ENCODE data around the gene CCDC91.

The CCDC91 gene

GRCh38 chr12:28243310-28243633, 53.0 kb downstream of the CCDC91 start:
- no peak overlapping the region for H3K18ac ChIP-seq (ENCODE audit: low read depth in 1 of 2, low read length in 2 of 2)
- H2BK5ac ChIP-seq (ENCODE audit: low read depth, low read length, poor library complexity, severe bottlenecking) = no peak overlapping the region
- no peaks in the 10 kb centered on the region for H3K36me3 ChIP-seq (ENCODE audit: control insufficient read depth in 1 of 2, insufficient read depth in 2 of 2, low read depth in 1 of 2, low read length in 2 of 2)
- H3K9ac ChIP-seq (ENCODE audit: low read length) = no peak overlapping the region
- H3K9me3 ChIP-seq (ENCODE audit: control insufficient read depth, low read length) = no peaks in the 10 kb centered on the region
- H2BK15ac ChIP-seq (ENCODE audit: low read depth, poor library complexity, severe bottlenecking) = no peak overlapping the region
- H3K23ac ChIP-seq (ENCODE audit: low read length in 2 of 2) = no peak overlapping the region
- no peaks in the 10 kb centered on the region for H3K4me1 ChIP-seq (ENCODE audit: control insufficient read depth, insufficient read depth, low read depth, low read length)
- H3K27ac ChIP-seq (ENCODE audit: low read length, poor library complexity, severe bottlenecking) = no peak overlapping the region
- peaks cover 18% of the 10 kb centered on the region for H3K79me1 ChIP-seq (replicated peaks; ENCODE audit: low read length, poor library complexity, severe bottlenecking)
- H3K14ac ChIP-seq (ENCODE audit: low read length in 2 of 2) = no peak overlapping the region
- no peak overlapping the region for H4K91ac ChIP-seq (ENCODE audit: low read length)
- WGBS = no CpG with 5 or more reads among the region's 2 CpGs
- H3K27me3 ChIP-seq (ENCODE audit: control insufficient read depth in 1 of 2, insufficient read depth in 1 of 2, low read length in 2 of 2) = no peaks in the 10 kb centered on the region
- no peak overlapping the region for H2AK5ac ChIP-seq (ENCODE audit: low read length, severe bottlenecking)
- H3K4me2 ChIP-seq (ENCODE audit: low read length, poor library complexity, severe bottlenecking) = no peak overlapping the region
- no peak overlapping the region for H4K8ac ChIP-seq (ENCODE audit: low read length)
- DNase-seq = no peak
- H2BK12ac ChIP-seq (ENCODE audit: low read length in 2 of 2) = no peak overlapping the region
- H2BK120ac ChIP-seq (ENCODE audit: low read depth, low read length) = no peak overlapping the region
- H2AFZ ChIP-seq (ENCODE audit: low read depth, low read length) = no peak overlapping the region
- no peak overlapping the region for H3K4ac ChIP-seq (ENCODE audit: low read depth in 1 of 2, low read length in 2 of 2)
- H3K4me3 ChIP-seq (ENCODE audit: insufficient read depth in 1 of 2, low read depth in 1 of 2, low read length in 2 of 2) = no peak overlapping the region

- Histone ChIP-seq H3K4me1 (ENCODE audit: control insufficient read depth, insufficient read depth, low read depth, low read length) (no peaks in the 10 kb centered on the region), H2BK120ac (ENCODE audit: low read depth, low read length) (no peak overlapping the region), H3K79me1 (replicated peaks; ENCODE audit: low read length, poor library complexity, severe bottlenecking) (peaks cover 8% of the 10 kb centered on the region), H3K27ac (ENCODE audit: low read length, poor library complexity, severe bottlenecking) (no peak overlapping the region), H4K8ac (ENCODE audit: low read length) (no peak overlapping the region), H3K9ac (ENCODE audit: low read length) (no peak overlapping the region), H3K4me3 (ENCODE audit: insufficient read depth in 1 of 2, low read depth in 1 of 2, low read length in 2 of 2) (no peak overlapping the region), H3K9me3 (ENCODE audit: control insufficient read depth, low read length) (no peaks in the 10 kb centered on the region), H2BK12ac (ENCODE audit: low read length in 2 of 2) (no peak overlapping the region), H2AK5ac (ENCODE audit: low read length, severe bottlenecking) (no peak overlapping the region), H4K91ac (ENCODE audit: low read length) (no peak overlapping the region), H3K36me3 (ENCODE audit: control insufficient read depth in 1 of 2, insufficient read depth in 2 of 2, low read depth in 1 of 2, low read length in 2 of 2) (no peaks in the 10 kb centered on the region), H3K14ac (ENCODE audit: low read length in 2 of 2) (no peak overlapping the region), H3K4ac (ENCODE audit: low read depth in 1 of 2, low read length in 2 of 2) (no peak overlapping the region), H2BK5ac (ENCODE audit: low read depth, low read length, poor library complexity, severe bottlenecking) (no peak overlapping the region), H2BK15ac (ENCODE audit: low read depth, poor library complexity, severe bottlenecking) (no peak overlapping the region), H2AFZ (ENCODE audit: low read depth, low read length) (no peak overlapping the region), H3K18ac (ENCODE audit: low read depth in 1 of 2, low read length in 2 of 2) (no peak overlapping the region), H3K23ac (ENCODE audit: low read length in 2 of 2) (no peak overlapping the region), H3K27me3 (ENCODE audit: control insufficient read depth in 1 of 2, insufficient read depth in 1 of 2, low read length in 2 of 2) (no peaks in the 10 kb centered on the region), H3K4me2 (ENCODE audit: low read length, poor library complexity, severe bottlenecking) (no peak overlapping the region)
- 89% methylated on average over 7 of the region's 7 CpGs for WGBS
- DNase-seq = no peak
These were observed 57.5 kb downstream of the CCDC91 start for GRCh38 chr12:28247806-28248205.

GRCh38 chr12:28248555-28249145, 58.4 kb downstream of the CCDC91 start:
- Histone ChIP-seq H3K27me3 (ENCODE audit: control insufficient read depth in 1 of 2, insufficient read depth in 1 of 2, low read length in 2 of 2) (no peaks in the 10 kb centered on the region), H3K9me3 (ENCODE audit: control insufficient read depth, low read length) (no peaks in the 10 kb centered on the region), H4K8ac (ENCODE audit: low read length) (no peak overlapping the region), H3K14ac (ENCODE audit: low read length in 2 of 2) (no peak overlapping the region), H4K91ac (ENCODE audit: low read length) (no peak overlapping the region), H2BK120ac (ENCODE audit: low read depth, low read length) (no peak overlapping the region), H2AFZ (ENCODE audit: low read depth, low read length) (no peak overlapping the region), H3K36me3 (ENCODE audit: control insufficient read depth in 1 of 2, insufficient read depth in 2 of 2, low read depth in 1 of 2, low read length in 2 of 2) (no peaks in the 10 kb centered on the region), H3K4me3 (ENCODE audit: insufficient read depth in 1 of 2, low read depth in 1 of 2, low read length in 2 of 2) (no peak overlapping the region), H3K9ac (ENCODE audit: low read length) (no peak overlapping the region), H3K27ac (ENCODE audit: low read length, poor library complexity, severe bottlenecking) (no peak overlapping the region), H2AK5ac (ENCODE audit: low read length, severe bottlenecking) (no peak overlapping the region), H2BK15ac (ENCODE audit: low read depth, poor library complexity, severe bottlenecking) (no peak overlapping the region), H3K79me1 (replicated peaks; ENCODE audit: low read length, poor library complexity, severe bottlenecking) (peaks cover 6% of the 10 kb centered on the region), H3K23ac (ENCODE audit: low read length in 2 of 2) (no peak overlapping the region), H2BK5ac (ENCODE audit: low read depth, low read length, poor library complexity, severe bottlenecking) (no peak overlapping the region), H2BK12ac (ENCODE audit: low read length in 2 of 2) (no peak overlapping the region), H3K4me1 (ENCODE audit: control insufficient read depth, insufficient read depth, low read depth, low read length) (no peaks in the 10 kb centered on the region), H3K4me2 (ENCODE audit: low read length, poor library complexity, severe bottlenecking) (no peak overlapping the region), H3K18ac (ENCODE audit: low read depth in 1 of 2, low read length in 2 of 2) (no peak overlapping the region), H3K4ac (ENCODE audit: low read depth in 1 of 2, low read length in 2 of 2) (no peak overlapping the region)
- DNase-seq = no peak

GRCh38 chr12:28253161-28253641, 62.9 kb downstream of the CCDC91 start:
- H3K14ac ChIP-seq (ENCODE audit: low read length in 2 of 2) = no peak overlapping the region
- H3K27me3 ChIP-seq (ENCODE audit: control insufficient read depth in 1 of 2, insufficient read depth in 1 of 2, low read length in 2 of 2) = no peaks in the 10 kb centered on the region
- no peaks in the 10 kb centered on the region for H3K4me1 ChIP-seq (ENCODE audit: control insufficient read depth, insufficient read depth, low read depth, low read length)
- H4K91ac ChIP-seq (ENCODE audit: low read length) = no peak overlapping the region
- WGBS = 50% methylated on average over 1 of the region's 3 CpGs
- no peaks in the 10 kb centered on the region for H3K36me3 ChIP-seq (ENCODE audit: control insufficient read depth in 1 of 2, insufficient read depth in 2 of 2, low read depth in 1 of 2, low read length in 2 of 2)
- H2BK12ac ChIP-seq (ENCODE audit: low read length in 2 of 2) = no peak overlapping the region
- no peak overlapping the region for H3K23ac ChIP-seq (ENCODE audit: low read length in 2 of 2)
- peak overlapping the region; percentile 12 for H3K9ac ChIP-seq (ENCODE audit: low read length)
- H2BK15ac ChIP-seq (ENCODE audit: low read depth, poor library complexity, severe bottlenecking) = no peak overlapping the region
- no peak overlapping the region for H3K4ac ChIP-seq (ENCODE audit: low read depth in 1 of 2, low read length in 2 of 2)
- no peak overlapping the region for H2BK5ac ChIP-seq (ENCODE audit: low read depth, low read length, poor library complexity, severe bottlenecking)
- H2AFZ ChIP-seq (ENCODE audit: low read depth, low read length) = no peak overlapping the region
- H2AK5ac ChIP-seq (ENCODE audit: low read length, severe bottlenecking) = no peak overlapping the region
- no peak for DNase-seq
- H2BK120ac ChIP-seq (ENCODE audit: low read depth, low read length) = no peak overlapping the region
- no peak overlapping the region for H3K18ac ChIP-seq (ENCODE audit: low read depth in 1 of 2, low read length in 2 of 2)
- H3K79me1 ChIP-seq (replicated peaks; ENCODE audit: low read length, poor library complexity, severe bottlenecking) = no peaks in the 10 kb centered on the region
- no peak overlapping the region for H3K4me2 ChIP-seq (ENCODE audit: low read length, poor library complexity, severe bottlenecking)
- H3K9me3 ChIP-seq (ENCODE audit: control insufficient read depth, low read length) = no peaks in the 10 kb centered on the region
- H3K4me3 ChIP-seq (ENCODE audit: insufficient read depth in 1 of 2, low read depth in 1 of 2, low read length in 2 of 2) = no peak overlapping the region
- no peak overlapping the region for H3K27ac ChIP-seq (ENCODE audit: low read length, poor library complexity, severe bottlenecking)
- H4K8ac ChIP-seq (ENCODE audit: low read length) = no peak overlapping the region

Data from mesenchymal stem cell (in vitro differentiated cells and primary cell).